AG04449 (cell line): ENCODE results near the gene DQX1.
"Not testable (repeated sequence)": the region's sequence is repeated elsewhere in the genome, so short reads cannot be mapped to it uniquely, and the experiment has no call there.

Source experiments
- CTCF ChIA-PET: fragments of 350-600 bp; formaldehyde crosslinking; extraction: SDS; loops from one replicate; lab custom pipeline; 2021; ENCODE audit warnings: antibody characterized with exemption; lab: Yijun Ruan, JAX
- POLR2A ChIA-PET: fragments of 400-600, 350-600 bp; formaldehyde crosslinking; extraction: SDS; loops from one replicate; lab custom pipeline; 2020; ENCODE audit warnings: antibody characterized with exemption, inconsistent platforms; lab: Yijun Ruan, JAX
- DNase-seq: peaks from one replicate; pipeline ENCODE4 v3.0.0-alpha.2; 2010; ENCODE audit warnings: low read depth, low spot score
- H3K4me3 ChIP-seq: 2 replicates; pipeline ENCODE4 v1.5.1; 2011; ENCODE audit warnings: low read depth, mild to moderate bottlenecking, control low read depth, low read length
- TF ChIP-seq, protein P1 (sequence below): IDR thresholded peaks from one replicate; pipeline ENCODE4 v1.5.1; 2011; ENCODE audit warnings: mild to moderate bottlenecking, moderate library complexity, low read length, control low read depth, inconsistent platforms; ENCODE audit not compliant: insufficient read depth; ENCODE audit errors: missing control alignments

Gene DQX1

DNA sequence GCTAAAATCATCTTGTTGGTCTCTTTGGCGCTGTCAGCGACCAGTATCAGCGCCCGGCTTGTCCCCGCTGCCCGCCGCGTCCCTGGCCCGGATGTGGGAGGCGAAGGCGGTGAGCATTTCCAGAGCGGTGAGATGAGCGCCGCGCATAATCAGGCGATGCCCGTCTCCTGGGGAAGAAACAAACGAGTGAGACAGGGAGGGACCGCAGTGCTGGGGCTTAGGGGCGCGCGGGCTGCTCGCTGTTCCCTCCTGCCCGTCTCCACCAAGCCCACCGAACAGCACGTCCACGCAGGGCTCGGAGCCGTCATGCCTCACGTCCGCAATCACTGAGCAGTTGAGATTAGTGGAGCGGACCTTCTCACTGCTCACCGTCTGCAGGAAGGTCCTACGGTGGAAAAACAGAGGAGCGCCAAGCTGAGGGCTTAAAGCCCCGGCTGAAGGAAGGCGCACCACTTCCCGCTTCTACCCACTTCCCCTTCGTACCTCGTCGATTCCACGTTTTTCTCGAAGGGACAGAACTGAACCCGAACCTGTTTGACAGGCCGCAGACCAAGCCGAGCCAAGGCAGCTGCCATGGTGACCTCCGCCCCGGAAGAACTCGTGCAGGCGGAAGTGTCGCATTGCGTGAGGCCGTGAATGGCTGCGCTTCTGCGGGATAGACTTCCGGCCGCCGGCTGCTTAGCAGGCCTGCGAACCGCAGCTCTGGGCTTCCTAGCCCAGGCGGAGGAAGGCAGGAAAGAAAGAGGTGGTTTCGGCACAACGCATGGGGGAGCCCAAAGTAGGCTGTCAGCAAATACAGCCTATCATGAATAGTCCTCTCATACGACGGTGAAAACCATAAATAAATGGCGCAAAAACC, 53.7 kb downstream of the DQX1 start, which contains the start of gene MRPL53:
TSS of gene MRPL53 (minus strand) at position 595 of the 859 bp plus-strand sequence. CDS start at position 575, 20 bp downstream.
- ChIA-PET CTCF (interaction anchor here (1.2 to 4.1 kb wide), 4 partner anchors 10 to 117 kb away, joined by 4 to 32 read pairs (median 8); partner anchors contain the start of genes CCDC142 and TTC31), POLR2A (interaction anchor here (0.7 to 2.6 kb wide), 11 partner anchors 9 to 115 kb away, joined by 3 to 12 read pairs (median 3); partner anchors contain the start of genes CCDC142, TTC31 and WBP1)
- TF ChIP-seq, protein P1, sequence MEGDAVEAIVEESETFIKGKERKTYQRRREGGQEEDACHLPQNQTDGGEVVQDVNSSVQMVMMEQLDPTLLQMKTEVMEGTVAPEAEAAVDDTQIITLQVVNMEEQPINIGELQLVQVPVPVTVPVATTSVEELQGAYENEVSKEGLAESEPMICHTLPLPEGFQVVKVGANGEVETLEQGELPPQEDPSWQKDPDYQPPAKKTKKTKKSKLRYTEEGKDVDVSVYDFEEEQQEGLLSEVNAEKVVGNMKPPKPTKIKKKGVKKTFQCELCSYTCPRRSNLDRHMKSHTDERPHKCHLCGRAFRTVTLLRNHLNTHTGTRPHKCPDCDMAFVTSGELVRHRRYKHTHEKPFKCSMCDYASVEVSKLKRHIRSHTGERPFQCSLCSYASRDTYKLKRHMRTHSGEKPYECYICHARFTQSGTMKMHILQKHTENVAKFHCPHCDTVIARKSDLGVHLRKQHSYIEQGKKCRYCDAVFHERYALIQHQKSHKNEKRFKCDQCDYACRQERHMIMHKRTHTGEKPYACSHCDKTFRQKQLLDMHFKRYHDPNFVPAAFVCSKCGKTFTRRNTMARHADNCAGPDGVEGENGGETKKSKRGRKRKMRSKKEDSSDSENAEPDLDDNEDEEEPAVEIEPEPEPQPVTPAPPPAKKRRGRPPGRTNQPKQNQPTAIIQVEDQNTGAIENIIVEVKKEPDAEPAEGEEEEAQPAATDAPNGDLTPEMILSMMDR: no peak
- DNase-seq: peak; percentile 47
- H3K4me3 ChIP-seq: peak within 1 kb of the TSS; percentile 88

DNA sequence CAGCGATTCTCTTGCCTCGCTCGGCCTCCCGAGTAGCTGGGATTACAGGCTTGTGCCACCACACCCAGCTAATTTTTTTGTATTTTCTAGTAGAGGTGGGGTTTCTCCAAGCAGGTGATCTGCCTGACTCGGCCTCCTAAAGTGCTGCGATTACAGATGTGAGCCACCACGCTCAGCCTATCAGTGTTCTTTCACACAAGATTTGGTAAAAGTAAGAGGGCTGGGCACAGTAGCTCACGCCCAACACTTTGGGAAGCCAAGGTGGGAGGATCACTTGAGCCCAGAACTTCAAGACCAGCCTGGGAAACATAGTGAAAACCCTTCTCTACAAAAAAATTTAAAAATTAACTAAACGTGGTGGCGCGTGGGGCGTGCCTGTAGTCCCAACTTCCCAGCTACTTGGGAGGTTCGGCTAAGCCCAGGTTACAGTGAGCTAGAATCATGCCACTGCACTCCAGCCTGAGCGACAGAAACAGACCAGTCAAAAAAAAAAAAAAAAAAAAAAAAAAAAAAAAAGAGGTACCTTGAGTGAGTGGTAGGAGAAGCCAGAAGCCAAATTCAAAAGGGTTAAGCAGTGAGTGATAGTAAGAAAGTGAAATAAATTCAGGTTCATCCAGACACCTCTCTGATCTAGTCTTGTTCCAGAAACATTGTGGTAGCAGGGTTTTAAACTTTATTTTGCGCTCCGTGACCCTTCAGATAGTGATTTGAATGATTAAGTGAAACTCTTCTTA, 54.5 kb downstream of the DQX1 start:
- ChIA-PET POLR2A (interaction anchor here (0.7 to 2.6 kb wide), 6 partner anchors 10 to 48 kb away, joined by 3 to 12 read pairs (median 4); partner anchors contain the start of genes CCDC142, TTC31 and WBP1), CTCF (interaction anchor here (1.1 to 4.1 kb wide), 4 partner anchors 11 to 116 kb away, joined by 3 to 32 read pairs (median 7); partner anchors contain the start of genes CCDC142 and TTC31)
- no peak for DNase-seq
- H3K4me3 ChIP-seq: peak overlapping the region; percentile 88
- TF ChIP-seq, protein P1: no peak

- ChIA-PET CTCF (interaction anchor here (1.1 to 4.1 kb wide), 3 partner anchors 12 to 117 kb away, joined by 3 to 32 read pairs (median 10); partner anchors contain the start of genes CCDC142 and TTC31), POLR2A (interaction anchor here (1.0 to 2.6 kb wide), 5 partner anchors 10 to 31 kb away, joined by 3 to 12 read pairs (median 3); partner anchors contain the start of genes CCDC142, TTC31 and WBP1)
These were observed 55.3 kb downstream of the DQX1 start for GRCh38 chr2:74470742-74471141.

More at GRCh38 chr2:74470742-74471141, 55.3 kb downstream of the DQX1 start:
- not testable (repeated sequence) for H3K4me3 ChIP-seq, DNase-seq
